ENCODE data around the gene ESYT3. TPM values are rescaled to one million over a fixed set of nuclear protein-coding genes. Genes with fewer than 3 reads are reported as not detected.

Gene ESYT3
- total RNA-seq, 1 donor from 2014 or later, result not detected

- Mint-ChIP-seq H3K4me1 (ENCODE audit: unreplicated experiment) (no peaks in the 10 kb centered on the region), H3K9me3 (ENCODE audit: unreplicated experiment) (no peaks in the 10 kb centered on the region), H3K27me3 (ENCODE audit: unreplicated experiment) (peaks cover 1% of the 10 kb centered on the region), H3K36me3 (ENCODE audit: low read depth, unreplicated experiment) (no peaks in the 10 kb centered on the region), H3K27ac (ENCODE audit: unreplicated experiment) (no peak overlapping the region), H3K4me3 (ENCODE audit: unreplicated experiment) (no peak overlapping the region)
- TF ChIP-seq, protein P1, sequence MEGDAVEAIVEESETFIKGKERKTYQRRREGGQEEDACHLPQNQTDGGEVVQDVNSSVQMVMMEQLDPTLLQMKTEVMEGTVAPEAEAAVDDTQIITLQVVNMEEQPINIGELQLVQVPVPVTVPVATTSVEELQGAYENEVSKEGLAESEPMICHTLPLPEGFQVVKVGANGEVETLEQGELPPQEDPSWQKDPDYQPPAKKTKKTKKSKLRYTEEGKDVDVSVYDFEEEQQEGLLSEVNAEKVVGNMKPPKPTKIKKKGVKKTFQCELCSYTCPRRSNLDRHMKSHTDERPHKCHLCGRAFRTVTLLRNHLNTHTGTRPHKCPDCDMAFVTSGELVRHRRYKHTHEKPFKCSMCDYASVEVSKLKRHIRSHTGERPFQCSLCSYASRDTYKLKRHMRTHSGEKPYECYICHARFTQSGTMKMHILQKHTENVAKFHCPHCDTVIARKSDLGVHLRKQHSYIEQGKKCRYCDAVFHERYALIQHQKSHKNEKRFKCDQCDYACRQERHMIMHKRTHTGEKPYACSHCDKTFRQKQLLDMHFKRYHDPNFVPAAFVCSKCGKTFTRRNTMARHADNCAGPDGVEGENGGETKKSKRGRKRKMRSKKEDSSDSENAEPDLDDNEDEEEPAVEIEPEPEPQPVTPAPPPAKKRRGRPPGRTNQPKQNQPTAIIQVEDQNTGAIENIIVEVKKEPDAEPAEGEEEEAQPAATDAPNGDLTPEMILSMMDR (IDR thresholded peaks at IDR 0.05; ENCODE audit: unreplicated experiment), result no peak
- DNase-seq (ENCODE audit: low spot score), result no peak
These were observed 31.0 kb downstream of the ESYT3 start for GRCh38 chr3:138465451-138465850.

GRCh38 chr3:138465925-138466324 is 31.5 kb downstream of the ESYT3 start:
- DNase-seq (ENCODE audit: low spot score), result no peak
- H3K9me3 Mint-ChIP-seq (ENCODE audit: unreplicated experiment), result no peaks in the 10 kb centered on the region
- H3K4me1 Mint-ChIP-seq (ENCODE audit: unreplicated experiment), result no peaks in the 10 kb centered on the region
- H3K4me3 Mint-ChIP-seq (ENCODE audit: unreplicated experiment), result no peak overlapping the region
- TF ChIP-seq, protein P1 (IDR thresholded peaks at IDR 0.05; ENCODE audit: unreplicated experiment), result no peak
- no peak overlapping the region for H3K27ac Mint-ChIP-seq (ENCODE audit: unreplicated experiment)
- H3K27me3 Mint-ChIP-seq (ENCODE audit: unreplicated experiment), result peaks cover 1% of the 10 kb centered on the region
- H3K36me3 Mint-ChIP-seq (ENCODE audit: low read depth, unreplicated experiment), result no peaks in the 10 kb centered on the region

DNA sequence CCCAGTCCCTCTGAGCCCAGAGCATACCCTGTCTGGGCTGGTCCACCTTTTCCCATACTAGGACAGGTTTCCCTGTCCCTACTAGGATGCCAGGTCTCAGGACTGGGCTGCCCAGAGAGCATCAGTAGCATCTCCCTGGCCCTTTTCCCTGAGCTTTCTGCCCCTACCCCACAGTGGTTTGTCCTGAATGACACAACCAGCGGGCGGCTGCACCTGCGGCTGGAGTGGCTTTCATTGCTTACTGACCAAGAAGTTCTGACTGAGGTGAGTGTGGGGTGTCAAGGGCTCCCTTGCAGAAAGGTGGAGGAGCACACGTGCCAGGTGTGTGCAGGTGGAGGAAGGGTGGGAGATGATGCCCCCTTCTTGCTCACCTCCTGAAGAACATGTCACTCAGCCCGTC is 33.5 kb downstream of the ESYT3 start:
- Mint-ChIP-seq H3K4me3 (ENCODE audit: unreplicated experiment) (no peak overlapping the region), H3K4me1 (ENCODE audit: unreplicated experiment) (peaks cover 5% of the 10 kb centered on the region), H3K27ac (ENCODE audit: unreplicated experiment) (no peak overlapping the region), H3K27me3 (ENCODE audit: unreplicated experiment) (peaks cover 1% of the 10 kb centered on the region), H3K9me3 (ENCODE audit: unreplicated experiment) (no peaks in the 10 kb centered on the region), H3K36me3 (ENCODE audit: low read depth, unreplicated experiment) (no peaks in the 10 kb centered on the region)
- TF ChIP-seq, protein P1 (IDR thresholded peaks at IDR 0.05; ENCODE audit: unreplicated experiment), result no peak
- no peak for DNase-seq (ENCODE audit: low spot score)

- DNase-seq (ENCODE audit: low spot score), result no peak
- TF ChIP-seq, protein P1 (IDR thresholded peaks at IDR 0.05; ENCODE audit: unreplicated experiment), result no peak
- Mint-ChIP-seq H3K4me3 (ENCODE audit: unreplicated experiment) (no peak overlapping the region), H3K36me3 (ENCODE audit: low read depth, unreplicated experiment) (no peaks in the 10 kb centered on the region), H3K27me3 (ENCODE audit: unreplicated experiment) (peaks cover 1% of the 10 kb centered on the region), H3K27ac (ENCODE audit: unreplicated experiment) (no peak overlapping the region), H3K4me1 (ENCODE audit: unreplicated experiment) (peaks cover 5% of the 10 kb centered on the region), H3K9me3 (ENCODE audit: unreplicated experiment) (no peaks in the 10 kb centered on the region)
These were observed 34.0 kb downstream of the ESYT3 start for GRCh38 chr3:138468451-138468850.

DNA sequence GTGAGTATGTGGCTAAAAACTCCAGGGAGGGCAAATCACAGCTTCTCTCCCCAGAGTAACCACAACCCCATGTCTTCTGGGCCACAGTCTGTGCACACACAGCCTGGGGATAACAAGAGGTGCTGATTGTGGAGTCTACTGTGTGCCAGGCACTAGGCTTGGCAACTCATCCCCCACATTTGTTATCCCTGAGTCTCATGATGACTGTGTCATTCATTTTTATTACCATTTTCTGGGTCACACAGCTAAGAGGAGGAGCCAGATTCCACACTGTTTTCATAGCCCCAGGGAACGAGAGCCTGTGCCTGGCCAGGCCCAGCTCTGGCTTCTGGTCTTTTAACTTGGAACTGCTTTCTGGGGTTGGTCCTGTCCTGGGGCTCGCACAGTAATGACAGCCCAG is 34.5 kb downstream of the ESYT3 start:
- Mint-ChIP-seq H3K27ac (ENCODE audit: unreplicated experiment) (no peak overlapping the region), H3K36me3 (ENCODE audit: low read depth, unreplicated experiment) (no peaks in the 10 kb centered on the region), H3K4me3 (ENCODE audit: unreplicated experiment) (no peak overlapping the region), H3K4me1 (ENCODE audit: unreplicated experiment) (peaks cover 5% of the 10 kb centered on the region), H3K9me3 (ENCODE audit: unreplicated experiment) (no peaks in the 10 kb centered on the region), H3K27me3 (ENCODE audit: unreplicated experiment) (no peaks in the 10 kb centered on the region)
- no peak for DNase-seq (ENCODE audit: low spot score)
- TF ChIP-seq, protein P1 (IDR thresholded peaks at IDR 0.05; ENCODE audit: unreplicated experiment), result no peak

Measured in endothelial cell (in vitro differentiated cells).